Tibial artery (tissue), 4 donors: ENCODE measurements around the gene FDCSP.

Experiments used
- DNase-seq, 2 donors: peaks; one replicate each; pipeline ENCODE4 v3.0.0-alpha.2; 2019
- H3K27ac ChIP-seq, 2 donors: fragments of 200-600 bp; sonication (generic) in 1 of 2; 1 replicate in 1 of 2; 2 replicates in 1 of 2; pipeline ENCODE4 v1.5.1; 2018 to 2019; ENCODE audit warnings: mild to moderate bottlenecking in 1 of 2
- H3K27me3 ChIP-seq, 2 donors: fragments of 200-600 bp; sonication (generic) in 1 of 2; one replicate each; pipeline versions ENCODE4 v1.5.1 to v1.6.0; 2016 to 2019
- H3K36me3 ChIP-seq, 3 donors: fragments of 200-600 bp; sonication (generic) in 2 of 3; one replicate each; pipeline ENCODE4 v1.5.1; 2016 to 2019; ENCODE audit warnings: mild to moderate bottlenecking in 2 of 3
- H3K4me1 ChIP-seq, 4 donors: fragments of 200-600 bp; sonication (generic) in 2 of 4; 1 replicate in 3 of 4; 2 replicates in 1 of 4; pipeline ENCODE4 v1.5.1; 2016 to 2019
- H3K4me3 ChIP-seq, 2 donors: fragments of 200-600 bp; sonication (generic) in 1 of 2; 1 replicate in 1 of 2; 2 replicates in 1 of 2; pipeline ENCODE4 v1.5.1; 2018 to 2019; ENCODE audit warnings: mild to moderate bottlenecking in 2 of 2
- H3K9me3 ChIP-seq, 3 donors: fragments of 200-600 bp; sonication (generic) in 1 of 3; one replicate each; pipeline ENCODE4 v1.5.1; 2016 to 2019
- intact Hi-C: fragments of 100-400 bp; cut with DNase I; formaldehyde crosslinking; loops from one replicate; pipeline ENCODE4 v1.15.0; 2023; ENCODE audit warnings: low total_unique reads
- TF ChIP-seq, protein P1 (sequence below), 2 experiments: fragments of 200-600 bp in 1 of 2; fragments of 450-650 bp in 1 of 2; IDR thresholded peaks; one replicate each; pipeline ENCODE4 v1.5.1; 2017 to 2019; ENCODE audit warnings: antibody characterized with exemption in 2 of 2, mild to moderate bottlenecking in 1 of 2, moderate library complexity in 1 of 2

Gene FDCSP

GRCh38 chr4:70191647-70192046 lies 34.3 kb upstream of the FDCSP start:
- Histone ChIP-seq H3K4me1 (no peaks in the 10 kb centered on the region), H3K27ac (no peak overlapping the region), H3K36me3 (no peaks in the 10 kb centered on the region), H3K9me3 (no peaks in the 10 kb centered on the region), H3K4me3 (no peak overlapping the region), H3K27me3 (no peaks in the 10 kb centered on the region)
- intact Hi-C loops: no loop called here
- TF ChIP-seq, protein P1, sequence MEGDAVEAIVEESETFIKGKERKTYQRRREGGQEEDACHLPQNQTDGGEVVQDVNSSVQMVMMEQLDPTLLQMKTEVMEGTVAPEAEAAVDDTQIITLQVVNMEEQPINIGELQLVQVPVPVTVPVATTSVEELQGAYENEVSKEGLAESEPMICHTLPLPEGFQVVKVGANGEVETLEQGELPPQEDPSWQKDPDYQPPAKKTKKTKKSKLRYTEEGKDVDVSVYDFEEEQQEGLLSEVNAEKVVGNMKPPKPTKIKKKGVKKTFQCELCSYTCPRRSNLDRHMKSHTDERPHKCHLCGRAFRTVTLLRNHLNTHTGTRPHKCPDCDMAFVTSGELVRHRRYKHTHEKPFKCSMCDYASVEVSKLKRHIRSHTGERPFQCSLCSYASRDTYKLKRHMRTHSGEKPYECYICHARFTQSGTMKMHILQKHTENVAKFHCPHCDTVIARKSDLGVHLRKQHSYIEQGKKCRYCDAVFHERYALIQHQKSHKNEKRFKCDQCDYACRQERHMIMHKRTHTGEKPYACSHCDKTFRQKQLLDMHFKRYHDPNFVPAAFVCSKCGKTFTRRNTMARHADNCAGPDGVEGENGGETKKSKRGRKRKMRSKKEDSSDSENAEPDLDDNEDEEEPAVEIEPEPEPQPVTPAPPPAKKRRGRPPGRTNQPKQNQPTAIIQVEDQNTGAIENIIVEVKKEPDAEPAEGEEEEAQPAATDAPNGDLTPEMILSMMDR (IDR thresholded peaks at IDR 0.05): no peak
- no peak for DNase-seq

DNA sequence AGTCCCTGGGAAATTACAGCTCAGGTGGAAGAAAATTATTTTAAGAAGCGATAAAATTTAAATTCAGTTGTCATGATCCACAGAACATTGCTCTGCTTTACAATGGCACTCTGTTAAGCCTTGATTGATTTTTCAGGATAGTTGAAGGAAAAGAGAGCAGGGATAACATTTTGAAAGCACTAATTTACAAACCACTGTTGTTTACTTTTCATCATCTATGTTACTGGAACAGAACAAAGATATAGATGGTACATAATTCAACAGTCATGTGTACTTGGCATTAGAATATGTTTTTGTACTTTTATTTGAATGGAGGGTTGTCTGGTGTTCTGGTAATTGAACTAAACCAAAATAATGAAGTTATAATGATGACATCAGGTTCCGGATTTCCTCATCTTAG lies 33.0 kb upstream of the FDCSP start:
- Histone ChIP-seq H3K9me3 (no peaks in the 10 kb centered on the region), H3K27me3 (no peaks in the 10 kb centered on the region), H3K36me3 (no peaks in the 10 kb centered on the region), H3K4me1 (no peaks in the 10 kb centered on the region), H3K4me3 (no peak overlapping the region), H3K27ac (no peak overlapping the region)
- TF ChIP-seq, protein P1 (IDR thresholded peaks at IDR 0.05): no peak
- no peak for DNase-seq
- intact Hi-C loops: no loop called here

DNA sequence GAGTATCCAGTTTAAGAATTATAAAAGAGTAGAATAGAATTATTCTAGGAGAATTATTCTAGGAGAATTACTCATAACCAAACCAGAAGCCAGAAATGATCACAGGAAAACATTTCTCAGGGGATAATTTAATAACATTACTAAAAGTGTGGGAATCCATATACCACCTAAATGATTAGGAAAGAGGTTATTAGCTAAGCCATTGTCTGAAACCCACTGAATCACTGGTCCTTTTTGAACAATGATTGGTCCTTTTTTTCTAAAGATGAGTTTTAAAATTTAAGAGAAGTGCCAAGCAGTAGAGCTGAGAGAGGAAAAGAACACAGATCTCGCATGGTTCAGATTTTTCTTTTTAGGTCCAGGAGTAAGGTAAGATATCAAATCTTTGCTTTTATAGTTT lies 30.5 kb upstream of the FDCSP start, which contains the start of gene ODAM:
Gene ODAM, plus strand, starts transcription at position 301 of the 400 bp plus-strand sequence. CDS start 819 bp downstream, outside the sequence.
- Histone ChIP-seq H3K27ac (no peak within 1 kb of the TSS), H3K4me1 (no peaks in the 10 kb centered on the region), H3K36me3 (no peaks in the 10 kb centered on the region), H3K27me3 (no peaks in the 10 kb centered on the region), H3K9me3 (no peaks in the 10 kb centered on the region), H3K4me3 (no peak within 1 kb of the TSS)
- TF ChIP-seq, protein P1 (IDR thresholded peaks at IDR 0.05): no peak
- intact Hi-C loops: no loop called here
- DNase-seq: no peak

DNA sequence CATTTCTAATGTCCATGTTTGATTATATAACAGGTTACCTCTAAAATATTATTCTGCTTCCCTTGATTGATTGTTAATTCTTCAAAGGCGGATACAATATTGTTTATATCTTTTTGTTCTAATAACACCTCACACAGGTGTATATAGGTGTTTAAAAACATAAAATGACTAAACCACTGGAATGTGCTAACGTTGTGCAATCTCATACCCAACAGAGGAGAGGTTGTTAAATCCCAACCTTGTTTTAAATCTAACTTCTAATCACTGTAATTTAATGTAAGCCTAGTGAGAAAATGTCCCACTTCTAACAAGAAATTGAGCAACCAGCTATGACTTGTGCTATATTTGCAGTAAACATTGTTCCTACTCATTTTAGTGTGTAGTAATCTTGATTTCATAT lies 29.1 kb upstream of the FDCSP start:
- no peaks in the 10 kb centered on the region for H3K4me1 ChIP-seq
- TF ChIP-seq, protein P1 (IDR thresholded peaks at IDR 0.05): no peak
- DNase-seq: no peak
- no peak overlapping the region for H3K4me3 ChIP-seq
- no peaks in the 10 kb centered on the region for H3K9me3 ChIP-seq
- H3K36me3 ChIP-seq: no peaks in the 10 kb centered on the region
- no peaks in the 10 kb centered on the region for H3K27me3 ChIP-seq
- intact Hi-C loops: no loop called here
- no peak overlapping the region for H3K27ac ChIP-seq

GRCh38 chr4:70197842-70198241 lies 28.1 kb upstream of the FDCSP start:
- DNase-seq: no peak

More at GRCh38 chr4:70197842-70198241, 28.1 kb upstream of the FDCSP start:
- no peaks in the 10 kb centered on the region for H3K9me3 ChIP-seq
- no peaks in the 10 kb centered on the region for H3K36me3 ChIP-seq
- no peak overlapping the region for H3K4me3 ChIP-seq
- no peaks in the 10 kb centered on the region for H3K27me3 ChIP-seq
- TF ChIP-seq, protein P1 (IDR thresholded peaks at IDR 0.05): no peak
- no peak overlapping the region for H3K27ac ChIP-seq
- intact Hi-C loops: no loop called here
- H3K4me1 ChIP-seq: no peaks in the 10 kb centered on the region
